Measurements from ENCODE around the gene CHST11.
"Not testable (repeated sequence)": the region's sequence is repeated elsewhere in the genome, so short reads cannot be mapped to it uniquely, and the experiment has no call there.

CHST11 gene

DNA sequence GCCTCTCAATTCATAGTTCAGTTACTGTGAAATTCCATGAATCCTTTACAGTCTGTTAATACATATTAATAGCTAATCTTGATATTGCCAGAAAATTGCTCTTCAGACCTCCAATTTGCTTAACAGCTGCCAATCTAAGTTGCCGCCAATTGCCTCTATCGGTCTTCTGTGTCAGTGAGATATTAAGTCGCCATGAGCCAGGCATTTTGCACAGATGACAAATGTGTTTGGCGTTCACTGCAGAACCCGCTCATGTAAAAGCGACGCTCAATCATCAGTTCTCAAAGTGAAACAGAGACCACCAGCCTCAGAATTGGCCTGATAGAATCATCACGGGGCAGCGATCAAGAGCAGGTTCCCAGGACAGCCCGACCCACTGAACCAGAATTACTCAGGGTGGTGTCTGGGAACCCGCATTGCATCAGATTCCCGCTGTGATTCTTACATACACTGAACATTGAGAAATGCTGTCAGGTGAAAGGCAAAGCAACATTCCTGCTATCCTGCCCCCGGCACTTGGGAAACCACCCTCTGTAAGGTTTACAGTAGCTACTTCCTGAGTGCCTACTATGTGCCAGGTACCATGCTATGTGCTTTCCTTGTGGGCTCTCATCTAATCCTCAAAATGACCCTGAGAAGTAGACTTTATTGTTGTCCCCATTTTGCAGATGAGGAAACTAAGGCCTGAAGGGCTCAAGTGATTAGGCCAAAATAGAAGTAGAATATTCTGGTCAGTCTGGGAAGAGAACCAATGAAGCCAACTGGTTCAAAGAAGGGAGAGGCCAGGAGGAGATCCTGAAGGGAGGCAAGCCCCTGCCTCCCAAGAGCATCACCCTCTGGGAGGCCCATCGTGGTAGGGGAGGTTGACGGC is 285.0 kb downstream of the CHST11 start:
- Histone ChIP-seq H4K20me1 (ENCODE audit: insufficient read depth, low read length) (peaks cover 88% of the 10 kb centered on the region), H3K4me3 (ENCODE audit: low read depth in 1 of 2, low read length in 2 of 2) (no peak overlapping the region), H3K4me1 (ENCODE audit: insufficient read depth, low read length) (peaks cover 41% of the 10 kb centered on the region), H2AFZ (ENCODE audit: low read depth, low read length) (no peak overlapping the region), H3K79me2 (ENCODE audit: insufficient read depth, low read length) (peaks cover 97% of the 10 kb centered on the region), H3K27ac (ENCODE audit: low read length) (0 out of 2 replicates have a peak overlapping the region, but pooled peaks have one; percentile 7), H3K4me2 (ENCODE audit: insufficient read depth, low read length) (no peak overlapping the region), H3K9me3 (ENCODE audit: insufficient read depth, low read length, severe bottlenecking) (no peaks in the 10 kb centered on the region), H3K36me3 (ENCODE audit: insufficient read depth, low read length) (peaks cover 31% of the 10 kb centered on the region), H3K9ac (ENCODE audit: low read depth, low read length) (no peak overlapping the region), H3K27me3 (ENCODE audit: insufficient read depth, low read length, poor library complexity) (no peaks in the 10 kb centered on the region)
- no peak for DNase-seq
- no peak for ATAC-seq (ENCODE audit: insufficient read depth, low read depth)
- TF ChIP-seq, protein P1, sequence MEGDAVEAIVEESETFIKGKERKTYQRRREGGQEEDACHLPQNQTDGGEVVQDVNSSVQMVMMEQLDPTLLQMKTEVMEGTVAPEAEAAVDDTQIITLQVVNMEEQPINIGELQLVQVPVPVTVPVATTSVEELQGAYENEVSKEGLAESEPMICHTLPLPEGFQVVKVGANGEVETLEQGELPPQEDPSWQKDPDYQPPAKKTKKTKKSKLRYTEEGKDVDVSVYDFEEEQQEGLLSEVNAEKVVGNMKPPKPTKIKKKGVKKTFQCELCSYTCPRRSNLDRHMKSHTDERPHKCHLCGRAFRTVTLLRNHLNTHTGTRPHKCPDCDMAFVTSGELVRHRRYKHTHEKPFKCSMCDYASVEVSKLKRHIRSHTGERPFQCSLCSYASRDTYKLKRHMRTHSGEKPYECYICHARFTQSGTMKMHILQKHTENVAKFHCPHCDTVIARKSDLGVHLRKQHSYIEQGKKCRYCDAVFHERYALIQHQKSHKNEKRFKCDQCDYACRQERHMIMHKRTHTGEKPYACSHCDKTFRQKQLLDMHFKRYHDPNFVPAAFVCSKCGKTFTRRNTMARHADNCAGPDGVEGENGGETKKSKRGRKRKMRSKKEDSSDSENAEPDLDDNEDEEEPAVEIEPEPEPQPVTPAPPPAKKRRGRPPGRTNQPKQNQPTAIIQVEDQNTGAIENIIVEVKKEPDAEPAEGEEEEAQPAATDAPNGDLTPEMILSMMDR (IDR thresholded peaks at IDR 0.05; ENCODE audit: borderline replicate concordance, extremely low read depth, low read length, poor library complexity, severe bottlenecking), result no peak
- TF ChIP-seq EZH2 (IDR thresholded peaks at IDR 0.05; ENCODE audit: borderline replicate concordance, low read depth, low read length, severe bottlenecking), result no peak

DNA sequence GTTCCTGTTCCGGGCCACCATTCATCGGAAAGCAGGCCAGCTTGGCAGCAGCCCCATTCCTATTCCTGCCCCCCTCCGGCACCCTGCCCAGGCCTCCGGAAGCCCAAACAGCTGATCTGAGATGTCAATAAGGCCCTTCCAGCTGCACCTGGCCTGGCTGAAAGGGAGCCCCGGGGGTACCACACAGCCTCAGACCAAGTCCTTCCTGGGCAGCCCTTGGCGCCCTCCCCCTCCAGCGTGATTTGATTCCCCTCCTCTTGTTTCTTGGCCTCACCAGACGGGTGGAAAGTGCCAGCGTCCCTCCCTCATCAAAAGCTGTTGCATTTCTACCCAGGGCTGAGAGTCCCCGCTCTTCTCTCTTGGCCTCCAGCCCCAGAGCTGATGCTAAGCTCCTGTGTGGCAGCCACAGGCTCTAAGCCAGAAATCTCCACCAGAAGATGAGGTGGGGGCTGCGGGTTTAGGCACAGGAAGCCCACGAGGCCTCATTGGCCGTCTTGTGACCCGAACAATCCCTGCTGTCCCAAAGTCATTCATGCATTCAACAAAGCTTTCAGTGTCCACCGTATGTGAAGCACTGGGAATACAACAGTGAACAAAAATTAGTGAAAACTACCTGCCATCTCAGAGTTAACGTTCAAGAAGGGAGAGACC is 285.9 kb downstream of the CHST11 start:
- TF ChIP-seq EZH2 (IDR thresholded peaks at IDR 0.05; ENCODE audit: borderline replicate concordance, low read depth, low read length, severe bottlenecking), result no peak
- TF ChIP-seq, protein P1 (IDR thresholded peaks at IDR 0.05; ENCODE audit: borderline replicate concordance, extremely low read depth, low read length, poor library complexity, severe bottlenecking), result no peak
- H4K20me1 ChIP-seq (ENCODE audit: insufficient read depth, low read length), result peaks cover 88% of the 10 kb centered on the region
- peaks cover 25% of the 10 kb centered on the region for H3K36me3 ChIP-seq (ENCODE audit: insufficient read depth, low read length)
- no peak overlapping the region for H3K4me3 ChIP-seq (ENCODE audit: low read depth in 1 of 2, low read length in 2 of 2)
- no peak overlapping the region for H3K4me2 ChIP-seq (ENCODE audit: insufficient read depth, low read length)
- no peak overlapping the region for H3K9ac ChIP-seq (ENCODE audit: low read depth, low read length)
- H3K27me3 ChIP-seq (ENCODE audit: insufficient read depth, low read length, poor library complexity), result no peaks in the 10 kb centered on the region
- peaks cover 96% of the 10 kb centered on the region for H3K79me2 ChIP-seq (ENCODE audit: insufficient read depth, low read length)
- ATAC-seq (ENCODE audit: insufficient read depth, low read depth) (no peak), DNase-seq (no peak)
- H3K9me3 ChIP-seq (ENCODE audit: insufficient read depth, low read length, severe bottlenecking), result no peaks in the 10 kb centered on the region
- 0 out of 2 replicates have a peak overlapping the region, but pooled peaks have one; percentile 15 for H3K27ac ChIP-seq (ENCODE audit: low read length)
- no peak overlapping the region for H2AFZ ChIP-seq (ENCODE audit: low read depth, low read length)
- H3K4me1 ChIP-seq (ENCODE audit: insufficient read depth, low read length), result peaks cover 43% of the 10 kb centered on the region

DNA sequence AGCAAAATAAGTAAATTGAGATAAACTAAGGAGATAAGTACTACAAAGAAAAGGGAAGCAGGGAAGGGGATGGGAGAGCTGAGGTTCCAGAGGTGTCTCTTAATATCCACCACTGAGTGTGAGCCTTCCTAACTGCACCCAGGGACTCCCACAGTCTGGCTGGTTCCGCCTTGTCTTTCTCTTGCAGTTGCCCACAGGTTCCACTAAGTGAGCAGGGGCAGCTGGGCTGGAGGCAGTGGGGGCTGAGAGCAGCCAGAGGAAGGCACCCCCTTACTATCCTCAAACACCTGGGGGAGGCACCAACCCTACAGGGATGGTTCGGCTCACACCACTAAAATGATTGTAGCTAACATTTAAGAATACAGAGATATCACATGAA is 286.4 kb downstream of the CHST11 start:
- H3K9ac ChIP-seq (ENCODE audit: low read depth, low read length), result no peak overlapping the region
- 0 out of 2 replicates have a peak overlapping the region, but pooled peaks have one; percentile 15 for H3K27ac ChIP-seq (ENCODE audit: low read length)
- TF ChIP-seq, protein P1 (IDR thresholded peaks at IDR 0.05; ENCODE audit: borderline replicate concordance, extremely low read depth, low read length, poor library complexity, severe bottlenecking), result no peak
- TF ChIP-seq EZH2 (IDR thresholded peaks at IDR 0.05; ENCODE audit: borderline replicate concordance, low read depth, low read length, severe bottlenecking), result no peak
- ATAC-seq (ENCODE audit: insufficient read depth, low read depth) (no peak), DNase-seq (no peak)
- H2AFZ ChIP-seq (ENCODE audit: low read depth, low read length), result no peak overlapping the region
- peaks cover 96% of the 10 kb centered on the region for H3K79me2 ChIP-seq (ENCODE audit: insufficient read depth, low read length)
- no peaks in the 10 kb centered on the region for H3K9me3 ChIP-seq (ENCODE audit: insufficient read depth, low read length, severe bottlenecking)
- no peak overlapping the region for H3K4me2 ChIP-seq (ENCODE audit: insufficient read depth, low read length)
- no peaks in the 10 kb centered on the region for H3K27me3 ChIP-seq (ENCODE audit: insufficient read depth, low read length, poor library complexity)
- no peak overlapping the region for H3K4me3 ChIP-seq (ENCODE audit: low read depth in 1 of 2, low read length in 2 of 2)
- peaks cover 86% of the 10 kb centered on the region for H4K20me1 ChIP-seq (ENCODE audit: insufficient read depth, low read length)
- peaks cover 25% of the 10 kb centered on the region for H3K36me3 ChIP-seq (ENCODE audit: insufficient read depth, low read length)
- H3K4me1 ChIP-seq (ENCODE audit: insufficient read depth, low read length), result peaks cover 49% of the 10 kb centered on the region

DNA sequence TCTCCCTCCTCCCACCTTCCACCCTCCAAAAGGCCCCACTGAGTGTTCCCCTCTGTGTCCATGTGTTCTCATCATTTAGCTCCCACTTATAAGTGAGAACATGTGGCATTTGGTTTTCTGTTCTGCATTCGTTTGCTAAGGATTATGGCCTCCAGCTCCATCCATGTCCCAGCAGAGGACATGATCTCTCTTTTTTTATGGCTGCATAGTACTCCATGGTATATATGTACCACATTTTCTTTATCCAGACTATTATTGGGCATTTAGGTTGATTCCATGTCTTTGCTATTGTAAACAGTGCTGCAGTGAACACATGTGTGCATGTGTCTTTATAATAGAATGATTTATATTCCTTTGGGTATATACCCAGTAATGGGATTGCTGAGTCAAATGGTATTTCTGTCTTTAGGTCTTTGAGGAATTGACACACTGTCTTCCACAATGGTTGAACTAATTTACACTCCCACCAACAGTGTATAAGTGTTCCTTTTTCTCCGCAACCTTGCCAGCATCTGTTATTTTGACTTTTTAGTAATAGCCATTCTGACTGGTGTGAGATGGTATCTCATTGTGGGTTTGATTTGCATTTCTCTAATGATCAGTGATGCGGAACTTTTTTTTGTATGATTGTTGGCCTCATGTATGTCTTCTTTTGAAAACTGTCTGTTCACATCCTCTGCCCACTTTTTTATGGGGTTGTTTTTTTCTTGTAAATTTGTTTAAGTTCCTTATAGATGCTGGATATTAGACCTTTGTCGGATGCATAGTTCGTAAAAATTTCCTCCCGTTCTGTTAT is 287.2 kb downstream of the CHST11 start:
- Histone ChIP-seq H4K20me1 (ENCODE audit: insufficient read depth, low read length) (peaks cover 86% of the 10 kb centered on the region), H3K36me3 (ENCODE audit: insufficient read depth, low read length) (peaks cover 19% of the 10 kb centered on the region), H3K79me2 (ENCODE audit: insufficient read depth, low read length) (peaks cover 96% of the 10 kb centered on the region), H3K4me1 (ENCODE audit: insufficient read depth, low read length) (peaks cover 56% of the 10 kb centered on the region)
- DNase-seq; H3K4me3 ChIP-seq (ENCODE audit: low read depth in 1 of 2, low read length in 2 of 2); ATAC-seq (ENCODE audit: insufficient read depth, low read depth); H3K9me3 ChIP-seq (ENCODE audit: insufficient read depth, low read length, severe bottlenecking); H3K9ac ChIP-seq (ENCODE audit: low read depth, low read length); H3K27me3 ChIP-seq (ENCODE audit: insufficient read depth, low read length, poor library complexity); H3K4me2 ChIP-seq (ENCODE audit: insufficient read depth, low read length); H2AFZ ChIP-seq (ENCODE audit: low read depth, low read length); H3K27ac ChIP-seq (ENCODE audit: low read length): not testable (repeated sequence)

All from DND-41 (cell line).